K562 (cell line): Measurements from ENCODE around the gene FSCN2. TPM values are rescaled to one million over a fixed set of nuclear protein-coding genes. Genes with fewer than 3 reads are reported as not detected.

Source experiments
- ATAC-seq: fragments of 200-7000 bp; cut with Tn5 transposase; 3 replicates; pipeline ENCODE4 v1.9.1; 2020; ENCODE audit warnings: moderate library complexity
- BruUV-seq: library from RNA; stranded (reverse); fragments of 400-500 nt; replicated peaks from 2 replicates; lab custom pipeline; 2021; lab: Mats Ljungman, UMichigan
- CTCF ChIA-PET: fragments of 300-600 bp; formaldehyde crosslinking; extraction: SDS; loops from one replicate; lab custom pipeline; 2021; ENCODE audit warnings: low intra/inter-chr PET ratio; lab: Yijun Ruan, JAX
- POLR2A ChIA-PET: fragments of 300-600, 350-650 bp; sonication (Branson Sonifier 250); formaldehyde crosslinking; extraction: SDS; loops from one replicate; lab custom pipeline; 2021; ENCODE audit warnings: antibody characterized with exemption, inconsistent platforms; lab: Yijun Ruan, JAX
- DNase-seq, 4 experiments: peaks; one replicate each; pipeline versions ENCODE4 v3.0.0 to v3.0.0-alpha.2; 2011 to 2018; ENCODE audit warnings: low spot score in 3 of 4, mixed read lengths in 3 of 4; ENCODE audit errors: extremely low read depth in 1 of 4
- FAIRE-seq: peaks from 2 replicates; lab custom pipeline; 2011; peaks lifted over from hg19 to GRCh38; lab: Jason Lieb, UNC
- H2AFZ ChIP-seq: 2 replicates; pipeline ENCODE4 v1.6.0; 2011; ENCODE audit warnings: low read depth, low read length, control low read depth, inconsistent platforms
- H3K27ac ChIP-seq: fragments of 200-600 bp; 3 replicates; pipeline ENCODE4 v1.8.0; 2011; ENCODE audit warnings: low read depth, mild to moderate bottlenecking, control low read depth, inconsistent platforms, low read length, moderate library complexity, mixed read lengths; ENCODE audit errors: extremely low read depth
- H3K27me3 ChIP-seq, 2 experiments: fragments of 300-600 bp in 1 of 2; 2 replicates in 1 of 2; 3 replicates in 1 of 2; pipeline versions ENCODE4 v1.6.0 to v1.8.0; 2011; ENCODE audit warnings: inconsistent platforms in 2 of 2, low read length in 2 of 2, mild to moderate bottlenecking in 1 of 2, mixed read lengths in 1 of 2, moderate library complexity in 1 of 2; ENCODE audit not compliant: control insufficient read depth in 2 of 2, insufficient read depth in 2 of 2
- H3K36me3 ChIP-seq: fragments of 300-600 bp; 3 replicates; pipeline ENCODE4 v1.8.0; 2011; ENCODE audit warnings: mild to moderate bottlenecking, low read length, inconsistent platforms; ENCODE audit not compliant: control insufficient read depth, insufficient read depth
- H3K4me1 ChIP-seq, 2 experiments: fragments of 200-600 bp in 1 of 2; replicated peaks in 1 of 2; 2 replicates in 1 of 2; 3 replicates in 1 of 2; pipeline versions ENCODE4 v1.5.1 to v1.8.0; 2011; ENCODE audit warnings: inconsistent platforms in 2 of 2, low read length in 2 of 2, mild to moderate bottlenecking in 1 of 2, mixed read lengths in 1 of 2, moderate library complexity in 1 of 2; ENCODE audit not compliant: control insufficient read depth in 2 of 2, insufficient read depth in 2 of 2
- H3K4me2 ChIP-seq: 2 replicates; pipeline ENCODE4 v1.6.1; 2011; ENCODE audit warnings: low read length, control low read depth, inconsistent platforms, mixed read lengths; ENCODE audit not compliant: insufficient read depth
- H3K4me3 ChIP-seq: fragments of 200-600 bp; sonication (generic), shearing (Covaris generic); 2 replicates; pipeline ENCODE4 v1.5.1; 2016; ENCODE audit warnings: control low read depth, inconsistent platforms
- H3K79me2 ChIP-seq: fragments of 200-600 bp; 3 replicates; pipeline ENCODE4 v1.8.0; 2011; ENCODE audit warnings: low read length, inconsistent platforms; ENCODE audit not compliant: control insufficient read depth, insufficient read depth
- H3K9ac ChIP-seq, 2 experiments: 2 replicates each; pipeline versions ENCODE4 v1.6.0 to v1.6.1; 2011; ENCODE audit warnings: low read depth in 2 of 2, low read length in 2 of 2, control low read depth in 1 of 2, inconsistent platforms in 1 of 2, mild to moderate bottlenecking in 1 of 2, mixed read lengths in 1 of 2; ENCODE audit not compliant: insufficient read depth in 1 of 2
- H3K9me1 ChIP-seq: one replicate; pipeline ENCODE4 v1.6.0; 2011; ENCODE audit warnings: inconsistent platforms, mild to moderate bottlenecking, low read length, moderate library complexity; ENCODE audit not compliant: control insufficient read depth, insufficient read depth
- H3K9me3 ChIP-seq: replicated peaks from 2 replicates; pipeline ENCODE4 v1.5.1; 2011; ENCODE audit warnings: low read depth, low read length, inconsistent platforms; ENCODE audit not compliant: control insufficient read depth, insufficient read depth
- H4K20me1 ChIP-seq: replicated peaks from 2 replicates; pipeline ENCODE4 v1.6.1; 2011; ENCODE audit warnings: low read length, inconsistent platforms, mixed read lengths; ENCODE audit not compliant: control insufficient read depth, insufficient read depth
- ATF2 ChIP-seq: sonication (generic); formaldehyde crosslinking; IDR thresholded peaks from 2 replicates; pipeline ENCODE4 v1.8.1; 2022; ENCODE audit warnings: missing genetic modification reagents
- GATAD2A ChIP-seq: fragments of 450-650 bp; IDR thresholded peaks from 2 replicates; pipeline ENCODE4 v1.6.1; 2017
- KDM5B ChIP-seq: fragments of 200-600 bp; sonication (generic); IDR thresholded peaks from 2 replicates; pipeline ENCODE4 v1.6.1; 2012; ENCODE audit warnings: low read depth, mild to moderate bottlenecking, moderate library complexity, low read length, control low read depth, inconsistent platforms; ENCODE audit not compliant: insufficient replicate concordance
- PRMT5 ChIP-seq: sonication (generic); formaldehyde crosslinking; IDR thresholded peaks from 2 replicates; pipeline ENCODE4 v1.5.0; 2020; ENCODE audit warnings: missing genetic modification reagents
- PTBP1 ChIP-seq: fragments of 200-400 bp; formaldehyde crosslinking; IDR thresholded peaks from 2 replicates; pipeline ENCODE4 v1.6.1; 2017; ENCODE audit warnings: low read depth, low read length
- SAP30 ChIP-seq: fragments of 200-600 bp; sonication (generic); IDR thresholded peaks from 2 replicates; pipeline ENCODE4 v1.6.1; 2012; ENCODE audit warnings: borderline replicate concordance, low read depth, mild to moderate bottlenecking, moderate library complexity, low read length, control low read depth, inconsistent platforms; ENCODE audit not compliant: insufficient read depth, poor library complexity, severe bottlenecking
- SMAD1 ChIP-seq: fragments of 150-350 bp; IDR thresholded peaks from 2 replicates; pipeline ENCODE4 v1.6.1; 2014; ENCODE audit warnings: low read length, low read depth; ENCODE audit not compliant: partially characterized antibody
- ZBED1 ChIP-seq: IDR thresholded peaks from 2 replicates; pipeline ENCODE4 v1.6.1; 2014
- ZBTB5 ChIP-seq: fragments of 450-650 bp; IDR thresholded peaks from 2 replicates; pipeline ENCODE4 v1.6.1; 2017; ENCODE audit warnings: antibody characterized with exemption
- WGBS: fragments of 100-300 bp; shearing (Covaris generic); methylation state at CpG from one replicate; pipeline ENCODE4 v1.1.6; 2016; ENCODE audit warnings: low coverage, mixed read lengths; ENCODE audit not compliant: insufficient coverage; ENCODE audit errors: missing lambda C conversion rate; 5-methylcytosine and 5-hydroxymethylcytosine counted together
- in situ Hi-C: fragments of 300-500 bp; cut with MboI; formaldehyde crosslinking; loops from 4 replicates; pipeline ENCODE4 v1.15.0; 2018; ENCODE audit warnings: inconsistent platforms, mixed read lengths
- intact Hi-C: fragments of 100-400 bp; cut with micrococcal nuclease; formaldehyde crosslinking; loops from 2 replicates; pipeline ENCODE4 v1.14.2; 2022
- polyA plus RNA-seq, 8 experiments: library from polyadenylated mRNA; depleted of rRNA in 4 of 8; stranded (reverse) in 5 of 8; unstranded in 3 of 8; fragments of >200 nt; fragmentation: Nextera tagmentation in 2 of 8; fragmentation: Illumina TruSeq in 1 of 8; extraction: Ambion mirVana in 2 of 8; extraction: Trizol in 1 of 8; gene quantifications; 2 replicates each; pipeline versions ENCODE4 v1.2.1 to v1.2.3, GENCODE V29; 2011 to 2014; ENCODE audit warnings: inconsistent platforms in 1 of 8, missing spikeins in 1 of 8
- total RNA-seq, 7 experiments: library from RNA; depleted of rRNA in 6 of 7; stranded (reverse); fragments of >200 nt in 6 of 7; fragmentation: Illumina TruSeq in 2 of 7; extraction: Trizol in 2 of 7; gene quantifications; 2 replicates each; pipeline versions ENCODE4 v1.2.1 to v1.2.3, GENCODE V29; 2011 to 2021; ENCODE audit warnings: low replicate concordance in 1 of 7
- TF ChIP-seq, protein P1 (sequence below): fragments of 250-450 bp; sonication (Bioruptor Pico); IDR thresholded peaks from 2 replicates; pipeline ENCODE4 v1.6.1; 2021; ENCODE audit warnings: mild to moderate bottlenecking
- TF ChIP-seq, protein P2 (sequence below): fragments of 450-650 bp; IDR thresholded peaks from 2 replicates; pipeline ENCODE4 v1.6.1; 2016; ENCODE audit warnings: mild to moderate bottlenecking
- TF ChIP-seq, protein P3 (sequence below), 2 experiments: fragments of 450-650 bp; IDR thresholded peaks; 2 replicates each; pipeline ENCODE4 v1.6.1; 2016

The FSCN2 gene
- total and polyA plus RNA-seq, 9 of the 15 experiments (the other 6 are each of a cell fraction or from before 2014, with no cell fraction given) = 0.08 TPM; not detected in 8

DNA sequence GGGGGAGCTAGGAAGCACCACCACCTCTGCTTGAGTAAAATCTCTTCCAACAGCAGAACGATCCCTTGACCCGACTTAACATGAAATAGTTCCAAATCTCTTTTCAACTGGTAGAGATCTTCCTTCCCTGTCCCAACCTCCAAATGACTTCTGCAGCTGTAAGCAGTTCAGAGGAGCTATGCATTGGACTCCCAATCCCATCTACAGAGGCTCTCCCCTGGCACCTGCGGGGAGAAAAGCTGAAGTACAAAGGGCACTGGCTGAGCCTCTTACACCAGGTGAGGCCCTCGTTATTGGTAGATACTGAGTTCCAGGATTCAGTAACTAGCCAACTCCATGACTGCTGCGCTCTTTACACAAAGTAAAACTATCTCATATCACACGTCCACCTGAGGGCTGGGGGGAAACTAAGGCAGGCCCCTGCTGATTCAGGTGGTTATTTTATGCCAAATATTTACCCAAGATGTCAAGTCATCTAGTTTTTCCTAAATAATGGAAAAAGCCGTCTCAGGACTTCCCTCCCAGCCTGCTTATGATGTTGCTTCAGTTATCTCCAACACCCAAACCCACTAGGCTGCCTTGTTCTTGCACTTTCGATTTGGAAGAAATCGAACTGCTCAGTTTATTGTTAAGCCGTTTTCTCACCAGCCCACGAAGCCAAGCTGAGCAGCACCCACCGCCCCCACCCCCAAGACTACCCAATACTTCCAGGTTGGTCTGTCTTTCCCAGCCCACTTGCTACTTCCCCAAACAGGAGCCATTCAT lies 18.8 kb upstream of the FSCN2 start:
- H3K4me1 ChIP-seq = peaks cover 35 to 40% of the 10 kb centered on the region in 2 experiments; a peak in 4 of 5 replicates
- H3K4me3 ChIP-seq = peak overlapping the region; percentile 86
- FAIRE-seq = no peak
- 0 out of 2 replicates have a peak, but pooled peaks cover 1% of the 10 kb centered on the region for H3K9me3 ChIP-seq
- no TSS peak for BruUV-seq
- ATAC-seq = peak; percentile 15
- peaks cover 0 to 5% of the 10 kb centered on the region in 2 experiments; a peak in 1 of 5 replicates for H3K27me3 ChIP-seq
- 43% methylated on average over 12 of the region's 12 CpGs for WGBS
- peak overlapping the region; percentile 77 to 94; a peak in 3 of 4 replicates for H3K9ac ChIP-seq
- peak overlapping the region; percentile 94 for H3K4me2 ChIP-seq
- peaks cover 37% of the 10 kb centered on the region for H3K79me2 ChIP-seq
- no peak overlapping the region for H2AFZ ChIP-seq
- CTCF ChIA-PET = no interaction called here
- peaks cover 38% of the 10 kb centered on the region for H4K20me1 ChIP-seq
- intact Hi-C loops (no loop called here), in situ Hi-C loops (no loop called here)
- peaks cover 37% of the 10 kb centered on the region for H3K36me3 ChIP-seq
- peaks cover 9% of the 10 kb centered on the region for H3K9me1 ChIP-seq
- peak overlapping the region; percentile 54; the same call in 2 of the 3 replicates for H3K27ac ChIP-seq
- POLR2A ChIA-PET = interaction anchor here (0.6 to 6.4 kb wide), 25 partner anchors 10 to 417 kb away, joined by 3 to 132 read pairs (median 4); partner anchors contain the start of genes BAHCC1, CEP131, FAAP100 and SLC38A10
- DNase-seq = no peak
- no peak for TF ChIP-seq SAP30
- no peak for TF ChIP-seq SMAD1
- TF ChIP-seq KDM5B = peak; percentile 61
- no peak for TF ChIP-seq ZBTB5
- TF ChIP-seq, protein P1, sequence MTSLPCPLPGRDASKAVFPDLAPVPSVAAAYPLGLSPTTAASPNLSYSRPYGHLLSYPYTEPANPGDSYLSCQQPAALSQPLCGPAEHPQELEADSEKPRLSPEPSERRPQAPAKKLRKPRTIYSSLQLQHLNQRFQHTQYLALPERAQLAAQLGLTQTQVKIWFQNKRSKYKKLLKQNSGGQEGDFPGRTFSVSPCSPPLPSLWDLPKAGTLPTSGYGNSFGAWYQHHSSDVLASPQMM (CRISPR knock-in tag) = peak; percentile 3; the same call in 1 of the 2 replicates
- 0 out of 2 replicates have a peak, but pooled peaks have one; percentile 5 for TF ChIP-seq PRMT5 (CRISPR knock-in tag)
- 0 out of 2 replicates have a peak, but pooled peaks have one; percentile 45 for TF ChIP-seq ATF2 (CRISPR knock-in tag)
- peak; percentile 88; the same call in 1 of the 2 replicates for TF ChIP-seq ZBED1
- TF ChIP-seq GATAD2A = no peak
- TF ChIP-seq, protein P2, sequence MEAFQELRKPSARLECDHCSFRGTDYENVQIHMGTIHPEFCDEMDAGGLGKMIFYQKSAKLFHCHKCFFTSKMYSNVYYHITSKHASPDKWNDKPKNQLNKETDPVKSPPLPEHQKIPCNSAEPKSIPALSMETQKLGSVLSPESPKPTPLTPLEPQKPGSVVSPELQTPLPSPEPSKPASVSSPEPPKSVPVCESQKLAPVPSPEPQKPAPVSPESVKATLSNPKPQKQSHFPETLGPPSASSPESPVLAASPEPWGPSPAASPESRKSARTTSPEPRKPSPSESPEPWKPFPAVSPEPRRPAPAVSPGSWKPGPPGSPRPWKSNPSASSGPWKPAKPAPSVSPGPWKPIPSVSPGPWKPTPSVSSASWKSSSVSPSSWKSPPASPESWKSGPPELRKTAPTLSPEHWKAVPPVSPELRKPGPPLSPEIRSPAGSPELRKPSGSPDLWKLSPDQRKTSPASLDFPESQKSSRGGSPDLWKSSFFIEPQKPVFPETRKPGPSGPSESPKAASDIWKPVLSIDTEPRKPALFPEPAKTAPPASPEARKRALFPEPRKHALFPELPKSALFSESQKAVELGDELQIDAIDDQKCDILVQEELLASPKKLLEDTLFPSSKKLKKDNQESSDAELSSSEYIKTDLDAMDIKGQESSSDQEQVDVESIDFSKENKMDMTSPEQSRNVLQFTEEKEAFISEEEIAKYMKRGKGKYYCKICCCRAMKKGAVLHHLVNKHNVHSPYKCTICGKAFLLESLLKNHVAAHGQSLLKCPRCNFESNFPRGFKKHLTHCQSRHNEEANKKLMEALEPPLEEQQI = no peak
- TF ChIP-seq, protein P3, sequence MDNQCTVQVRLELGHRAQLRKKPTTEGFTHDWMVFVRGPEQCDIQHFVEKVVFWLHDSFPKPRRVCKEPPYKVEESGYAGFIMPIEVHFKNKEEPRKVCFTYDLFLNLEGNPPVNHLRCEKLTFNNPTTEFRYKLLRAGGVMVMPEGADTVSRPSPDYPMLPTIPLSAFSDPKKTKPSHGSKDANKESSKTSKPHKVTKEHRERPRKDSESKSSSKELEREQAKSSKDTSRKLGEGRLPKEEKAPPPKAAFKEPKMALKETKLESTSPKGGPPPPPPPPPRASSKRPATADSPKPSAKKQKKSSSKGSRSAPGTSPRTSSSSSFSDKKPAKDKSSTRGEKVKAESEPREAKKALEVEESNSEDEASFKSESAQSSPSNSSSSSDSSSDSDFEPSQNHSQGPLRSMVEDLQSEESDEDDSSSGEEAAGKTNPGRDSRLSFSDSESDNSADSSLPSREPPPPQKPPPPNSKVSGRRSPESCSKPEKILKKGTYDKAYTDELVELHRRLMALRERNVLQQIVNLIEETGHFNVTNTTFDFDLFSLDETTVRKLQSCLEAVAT (IDR thresholded peaks at IDR 0.05) = 0 out of 4 replicates have a peak, but pooled peaks of 1 of the 2 experiments have one; percentile 27
- no peak for TF ChIP-seq PTBP1
